Muscle layer of colon (tissue), 2 donors: ENCODE measurements around the gene STAT4.

Source experiments
- H3K27ac ChIP-seq: one replicate; pipeline ENCODE4 v1.7.0; 2013; ENCODE audit warnings: low read depth, mild to moderate bottlenecking, low read length, moderate library complexity
- H3K27me3 ChIP-seq, 2 donors: one replicate each; pipeline ENCODE4 v1.7.0; 2013; ENCODE audit warnings: low read length in 2 of 2, mild to moderate bottlenecking in 2 of 2; ENCODE audit not compliant: insufficient read depth in 2 of 2, control insufficient read depth in 1 of 2
- H3K36me3 ChIP-seq: one replicate; pipeline ENCODE4 v1.7.0; 2013; ENCODE audit warnings: mild to moderate bottlenecking, low read length; ENCODE audit not compliant: insufficient read depth
- H3K4me1 ChIP-seq: one replicate; pipeline ENCODE4 v1.7.0; 2013; ENCODE audit warnings: mild to moderate bottlenecking, low read length; ENCODE audit not compliant: insufficient read depth
- H3K4me3 ChIP-seq, 2 donors: one replicate each; pipeline ENCODE4 v1.7.0; 2013; ENCODE audit warnings: low read length in 2 of 2, low read depth in 1 of 2, mild to moderate bottlenecking in 1 of 2, moderate library complexity in 1 of 2
- H3K9ac ChIP-seq: one replicate; pipeline ENCODE4 v1.7.0; 2013; ENCODE audit warnings: low read length
- H3K9me3 ChIP-seq: one replicate; pipeline ENCODE4 v1.7.0; 2013; ENCODE audit warnings: mild to moderate bottlenecking, low read length
- donor health status: abdominal sarcoma.
- donor health status: Adenocarcinoma of cecum.

The STAT4 gene

GRCh38 chr2:191109888-191110287 is 40.9 kb downstream of the STAT4 start:
- Histone ChIP-seq H3K4me1 (no peaks in the 10 kb centered on the region), H3K9ac (no peak overlapping the region), H3K9me3 (no peaks in the 10 kb centered on the region), H3K27ac (no peak overlapping the region), H3K36me3 (no peaks in the 10 kb centered on the region), H3K4me3 (no peak overlapping the region), H3K27me3 (no peaks in the 10 kb centered on the region)

- no peak overlapping the region for H3K9ac ChIP-seq
- H3K4me3 ChIP-seq, result no peak overlapping the region
- H3K27ac ChIP-seq, result no peak overlapping the region
- H3K27me3 ChIP-seq, result no peaks in the 10 kb centered on the region
- no peaks in the 10 kb centered on the region for H3K36me3 ChIP-seq
- H3K4me1 ChIP-seq, result no peaks in the 10 kb centered on the region
- no peaks in the 10 kb centered on the region for H3K9me3 ChIP-seq
Measured at GRCh38 chr2:191108331-191108730, 42.5 kb downstream of the STAT4 start.

- H3K36me3 ChIP-seq, result no peaks in the 10 kb centered on the region
- no peaks in the 10 kb centered on the region for H3K27me3 ChIP-seq
- no peaks in the 10 kb centered on the region for H3K4me1 ChIP-seq
- H3K27ac ChIP-seq, result no peak overlapping the region
- no peak overlapping the region for H3K4me3 ChIP-seq
- no peak overlapping the region for H3K9ac ChIP-seq
- H3K9me3 ChIP-seq, result no peaks in the 10 kb centered on the region
Measured at GRCh38 chr2:191105082-191105481, 45.7 kb downstream of the STAT4 start.

- Histone ChIP-seq H3K4me3 (no peak overlapping the region), H3K27me3 (no peaks in the 10 kb centered on the region), H3K9ac (no peak overlapping the region), H3K9me3 (no peaks in the 10 kb centered on the region), H3K27ac (no peak overlapping the region), H3K36me3 (no peaks in the 10 kb centered on the region), H3K4me1 (no peaks in the 10 kb centered on the region)
Measured at GRCh38 chr2:191103774-191104173, 47.0 kb downstream of the STAT4 start.

GRCh38 chr2:191100216-191100615 is 50.6 kb downstream of the STAT4 start:
- no peaks in the 10 kb centered on the region for H3K36me3 ChIP-seq

GRCh38 chr2:191087311-191087710 is 63.5 kb downstream of the STAT4 start:
- H3K9me3 ChIP-seq, result no peaks in the 10 kb centered on the region
- no peak overlapping the region for H3K9ac ChIP-seq
- no peaks in the 10 kb centered on the region for H3K27me3 ChIP-seq

More at GRCh38 chr2:191100216-191100615, 50.6 kb downstream of the STAT4 start:
- no peak overlapping the region for H3K4me3 ChIP-seq
- no peaks in the 10 kb centered on the region for H3K9me3 ChIP-seq
- no peak overlapping the region for H3K27ac ChIP-seq
- no peaks in the 10 kb centered on the region for H3K27me3 ChIP-seq
- H3K4me1 ChIP-seq, result no peaks in the 10 kb centered on the region
- H3K9ac ChIP-seq, result no peak overlapping the region

GRCh38 chr2:191086706-191087105 is 64.1 kb downstream of the STAT4 start:
- H3K9ac ChIP-seq, result no peak overlapping the region
- H3K4me3 ChIP-seq, result no peak overlapping the region
- no peaks in the 10 kb centered on the region for H3K9me3 ChIP-seq
- H3K27me3 ChIP-seq, result no peaks in the 10 kb centered on the region
- no peaks in the 10 kb centered on the region for H3K36me3 ChIP-seq
- H3K27ac ChIP-seq, result no peak overlapping the region
- H3K4me1 ChIP-seq, result no peaks in the 10 kb centered on the region

More at GRCh38 chr2:191087311-191087710, 63.5 kb downstream of the STAT4 start:
- no peaks in the 10 kb centered on the region for H3K36me3 ChIP-seq
- H3K4me1 ChIP-seq, result no peaks in the 10 kb centered on the region
- H3K4me3 ChIP-seq, result no peak overlapping the region
- no peak overlapping the region for H3K27ac ChIP-seq

- Histone ChIP-seq H3K4me3 (no peak overlapping the region), H3K27me3 (no peaks in the 10 kb centered on the region), H3K27ac (no peak overlapping the region), H3K9ac (no peak overlapping the region), H3K4me1 (no peaks in the 10 kb centered on the region), H3K36me3 (no peaks in the 10 kb centered on the region), H3K9me3 (no peaks in the 10 kb centered on the region)
Measured at GRCh38 chr2:191083540-191083939, 67.3 kb downstream of the STAT4 start.

- H3K4me3 ChIP-seq, result no peak overlapping the region
- no peaks in the 10 kb centered on the region for H3K36me3 ChIP-seq
- H3K4me1 ChIP-seq, result no peaks in the 10 kb centered on the region
- no peaks in the 10 kb centered on the region for H3K9me3 ChIP-seq
- no peak overlapping the region for H3K9ac ChIP-seq
- no peak overlapping the region for H3K27ac ChIP-seq
- H3K27me3 ChIP-seq, result no peaks in the 10 kb centered on the region
Measured at GRCh38 chr2:191082321-191082720, 68.5 kb downstream of the STAT4 start.

- H3K36me3 ChIP-seq, result no peaks in the 10 kb centered on the region
- H3K4me3 ChIP-seq, result no peak overlapping the region
- H3K27me3 ChIP-seq, result no peaks in the 10 kb centered on the region
- H3K27ac ChIP-seq, result no peak overlapping the region
- no peaks in the 10 kb centered on the region for H3K4me1 ChIP-seq
- no peaks in the 10 kb centered on the region for H3K9me3 ChIP-seq
- no peak overlapping the region for H3K9ac ChIP-seq
Measured at GRCh38 chr2:191081411-191082155, 69.2 kb downstream of the STAT4 start.

GRCh38 chr2:191078165-191078867 is 72.5 kb downstream of the STAT4 start:
- H3K27ac ChIP-seq, result no peak overlapping the region
- no peaks in the 10 kb centered on the region for H3K36me3 ChIP-seq
- H3K27me3 ChIP-seq, result no peaks in the 10 kb centered on the region
- H3K4me3 ChIP-seq, result no peak overlapping the region
- no peak overlapping the region for H3K9ac ChIP-seq
- no peaks in the 10 kb centered on the region for H3K9me3 ChIP-seq
- no peaks in the 10 kb centered on the region for H3K4me1 ChIP-seq

- no peak overlapping the region for H3K9ac ChIP-seq
- H3K27me3 ChIP-seq, result no peaks in the 10 kb centered on the region
- H3K36me3 ChIP-seq, result no peaks in the 10 kb centered on the region
- no peak overlapping the region for H3K27ac ChIP-seq
- no peaks in the 10 kb centered on the region for H3K9me3 ChIP-seq
- no peak overlapping the region for H3K4me3 ChIP-seq
- no peaks in the 10 kb centered on the region for H3K4me1 ChIP-seq
Measured at GRCh38 chr2:191070276-191070675, 80.5 kb downstream of the STAT4 start.
